ENCODE results near the gene ZFYVE1. TPM values are rescaled to one million over a fixed set of nuclear protein-coding genes. Genes with fewer than 3 reads are reported as not detected.

Gene ZFYVE1
- total and polyA plus RNA-seq, 2 donors (not counting 3 experiments of a cell fraction or from before 2014, with no cell fraction given): 27.3 to 29.2 TPM

DNA sequence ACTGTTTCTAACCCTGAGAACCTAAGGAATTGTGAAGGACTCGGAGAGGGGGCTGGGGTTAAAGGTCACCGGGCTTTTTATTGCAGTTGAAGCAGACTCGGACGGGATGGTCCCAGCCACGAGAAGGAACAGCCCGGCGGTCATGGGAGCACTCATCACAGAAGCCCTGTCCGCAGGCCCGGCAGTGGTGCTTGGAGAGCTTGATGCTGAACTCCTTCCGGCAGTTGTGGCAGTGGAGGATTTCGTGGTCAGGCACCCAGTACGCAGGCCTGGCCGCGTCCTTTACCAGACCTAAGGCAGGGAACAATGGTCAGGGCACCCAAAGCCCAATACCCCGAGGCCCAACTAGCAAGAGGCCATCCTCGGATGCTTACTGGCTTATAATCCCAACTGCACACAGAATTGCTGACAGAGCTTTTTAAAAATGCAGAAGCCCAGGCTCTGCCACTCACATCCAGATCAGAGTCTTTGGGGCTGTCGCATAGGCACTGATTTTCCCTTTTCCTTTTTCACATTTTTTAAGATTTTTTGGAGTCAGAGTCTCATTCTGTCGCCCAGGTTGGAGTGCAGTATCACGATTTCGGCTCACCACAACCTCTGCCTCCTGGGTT, 56.0 kb downstream of the ZFYVE1 start:
- H3K9ac ChIP-seq (replicated peaks; ENCODE audit: extremely low read depth, insufficient read depth, low read length): no peak overlapping the region
- intact Hi-C loops (cut with micrococcal nuclease): no loop called here
- no TSS peak for BruUV-seq (replicated peaks)
- DNase-seq (ENCODE audit: low read depth, low spot score) (no peak), FAIRE-seq (no peak)
- no peak overlapping the region for H3K4me3 ChIP-seq (replicated peaks in 1 of 3; ENCODE audit: insufficient read depth in 1 of 3, low read depth in 1 of 3, low read length in 3 of 3)
- no peak overlapping the region for H3K4me2 ChIP-seq (ENCODE audit: insufficient read depth, low read length)
- dilution Hi-C loops (cut with MboI; ENCODE audit: extremely low pct_ligation_motif_present, low sequenced_read_pairs): no loop called here
- TF ChIP-seq JUN (IDR thresholded peaks at IDR 0.05; ENCODE audit: borderline replicate concordance, insufficient read depth, insufficient read length, low read depth): no peak
- no peak for TF ChIP-seq POLR2AphosphoS5 (IDR thresholded peaks at IDR 0.05; ENCODE audit: insufficient read depth, low read depth, low read length)
- no peak for TF ChIP-seq MYC (IDR thresholded peaks at IDR 0.05; ENCODE audit: low read depth, low read length)
- TF ChIP-seq FOS (IDR thresholded peaks at IDR 0.05; ENCODE audit: borderline replicate concordance, insufficient read depth, low read length): no peak
- TF ChIP-seq, protein P1, sequence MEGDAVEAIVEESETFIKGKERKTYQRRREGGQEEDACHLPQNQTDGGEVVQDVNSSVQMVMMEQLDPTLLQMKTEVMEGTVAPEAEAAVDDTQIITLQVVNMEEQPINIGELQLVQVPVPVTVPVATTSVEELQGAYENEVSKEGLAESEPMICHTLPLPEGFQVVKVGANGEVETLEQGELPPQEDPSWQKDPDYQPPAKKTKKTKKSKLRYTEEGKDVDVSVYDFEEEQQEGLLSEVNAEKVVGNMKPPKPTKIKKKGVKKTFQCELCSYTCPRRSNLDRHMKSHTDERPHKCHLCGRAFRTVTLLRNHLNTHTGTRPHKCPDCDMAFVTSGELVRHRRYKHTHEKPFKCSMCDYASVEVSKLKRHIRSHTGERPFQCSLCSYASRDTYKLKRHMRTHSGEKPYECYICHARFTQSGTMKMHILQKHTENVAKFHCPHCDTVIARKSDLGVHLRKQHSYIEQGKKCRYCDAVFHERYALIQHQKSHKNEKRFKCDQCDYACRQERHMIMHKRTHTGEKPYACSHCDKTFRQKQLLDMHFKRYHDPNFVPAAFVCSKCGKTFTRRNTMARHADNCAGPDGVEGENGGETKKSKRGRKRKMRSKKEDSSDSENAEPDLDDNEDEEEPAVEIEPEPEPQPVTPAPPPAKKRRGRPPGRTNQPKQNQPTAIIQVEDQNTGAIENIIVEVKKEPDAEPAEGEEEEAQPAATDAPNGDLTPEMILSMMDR (IDR thresholded peaks at IDR 0.05; ENCODE audit: extremely low read depth in 1 of 2, insufficient read depth in 1 of 2, low read depth in 1 of 2, low read length in 2 of 2): no peak
- TF ChIP-seq, protein P2, sequence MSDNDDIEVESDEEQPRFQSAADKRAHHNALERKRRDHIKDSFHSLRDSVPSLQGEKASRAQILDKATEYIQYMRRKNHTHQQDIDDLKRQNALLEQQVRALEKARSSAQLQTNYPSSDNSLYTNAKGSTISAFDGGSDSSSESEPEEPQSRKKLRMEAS (IDR thresholded peaks at IDR 0.05; ENCODE audit: insufficient read depth, insufficient read length): no peak
- no peak for TF ChIP-seq EZH2 (IDR thresholded peaks at IDR 0.05; ENCODE audit: borderline replicate concordance, low read depth, low read length, severe bottlenecking)
- no peak for TF ChIP-seq POLR2A (IDR thresholded peaks at IDR 0.05; ENCODE audit: low read depth, low read length)
- no peak for TF ChIP-seq GATA2 (IDR thresholded peaks at IDR 0.05; ENCODE audit: insufficient read depth, insufficient read length, low read depth, low read length)
- H3K27ac ChIP-seq (ENCODE audit: insufficient read depth, low read depth, low read length): no peak overlapping the region
- no peaks in the 10 kb centered on the region for H3K9me1 ChIP-seq (replicated peaks; ENCODE audit: control insufficient read depth, extremely low read depth, insufficient read depth, low read length)
- no peak overlapping the region for H2AFZ ChIP-seq (ENCODE audit: low read depth, low read length)
- H3K9me3 ChIP-seq (replicated peaks; ENCODE audit: control insufficient read depth, insufficient read depth, low read length): no peaks in the 10 kb centered on the region
- H3K79me2 ChIP-seq (ENCODE audit: control insufficient read depth, insufficient read depth, low read length): no peaks in the 10 kb centered on the region
- POLR2A ChIA-PET: no interaction called here
- H3K4me1 ChIP-seq (ENCODE audit: control insufficient read depth, extremely low read depth, insufficient read depth, low read length): no peaks in the 10 kb centered on the region
- H3K27me3 ChIP-seq (ENCODE audit: control insufficient read depth in 2 of 2, insufficient read depth in 2 of 2, low read length in 2 of 2): no peaks in the 10 kb centered on the region
- peaks cover 14 to 37% of the 10 kb centered on the region in 2 experiments for H3K36me3 ChIP-seq (ENCODE audit: control insufficient read depth in 2 of 2, extremely low read depth in 1 of 2, insufficient read depth in 2 of 2, low read length in 2 of 2)
- H4K20me1 ChIP-seq (replicated peaks; ENCODE audit: control insufficient read depth, extremely low read depth, insufficient read depth, low read length): no peaks in the 10 kb centered on the region
- CTCF ChIA-PET: no interaction called here
